H9 (cell line): ENCODE data around the gene FRRS1. TPM values are rescaled to one million over a fixed set of nuclear protein-coding genes. Genes with fewer than 3 reads are reported as not detected.

Experiments
- DNase-seq: peaks from one replicate; pipeline ENCODE4 v3.0.0-alpha.2; 2017
- H2AFZ ChIP-seq: one replicate; pipeline ENCODE4 v1.6.1; 2013; ENCODE audit warnings: mild to moderate bottlenecking, low read length, control low read depth, moderate library complexity
- H2AK5ac ChIP-seq: 2 replicates; pipeline ENCODE4 v1.6.1; 2013; ENCODE audit warnings: low read length, control low read depth, mixed read lengths; ENCODE audit not compliant: insufficient read length
- H2BK120ac ChIP-seq: one replicate; pipeline ENCODE4 v1.6.1; 2013; ENCODE audit warnings: low read depth, mild to moderate bottlenecking, low read length, control low read depth, inconsistent platforms; ENCODE audit not compliant: poor library complexity, severe bottlenecking
- H2BK12ac ChIP-seq: 2 replicates; pipeline ENCODE4 v1.6.1; 2013; ENCODE audit warnings: low read length, control low read depth, mixed read lengths, low read depth; ENCODE audit not compliant: insufficient read length
- H2BK15ac ChIP-seq: 2 replicates; pipeline ENCODE4 v1.6.1; 2013; ENCODE audit warnings: low read depth, low read length, control low read depth
- H2BK20ac ChIP-seq: one replicate; pipeline ENCODE4 v1.6.1; 2013; ENCODE audit warnings: low read depth, mild to moderate bottlenecking, low read length, control low read depth, inconsistent platforms; ENCODE audit not compliant: poor library complexity, severe bottlenecking
- H2BK5ac ChIP-seq: 2 replicates; pipeline ENCODE4 v1.6.1; 2013; ENCODE audit warnings: low read length, control low read depth, mixed read lengths; ENCODE audit not compliant: insufficient read length
- H3K14ac ChIP-seq: 2 replicates; pipeline ENCODE4 v1.6.1; 2013; ENCODE audit warnings: low read length, control low read depth; ENCODE audit not compliant: insufficient read depth
- H3K18ac ChIP-seq: 2 replicates; pipeline ENCODE4 v1.6.1; 2013; ENCODE audit warnings: low read depth, mild to moderate bottlenecking, mixed read lengths, low read length, control low read depth; ENCODE audit not compliant: insufficient read length
- H3K23ac ChIP-seq: 2 replicates; pipeline ENCODE4 v1.6.1; 2013; ENCODE audit warnings: low read length, control low read depth, mixed read lengths, low read depth; ENCODE audit not compliant: insufficient read length
- H3K23me2 ChIP-seq: 2 replicates; pipeline ENCODE4 v1.6.1; 2013; ENCODE audit warnings: low read depth, mild to moderate bottlenecking, mixed read lengths, low read length, control low read depth; ENCODE audit not compliant: insufficient read length, poor library complexity, severe bottlenecking
- H3K27ac ChIP-seq: 2 replicates; pipeline ENCODE4 v1.5.1; 2013; ENCODE audit warnings: low read length, control low read depth, mixed read lengths, low read depth; ENCODE audit not compliant: insufficient read length
- H3K27me3 ChIP-seq: 2 replicates; pipeline ENCODE4 v1.6.1; 2013; ENCODE audit warnings: low read length, control low read depth, inconsistent platforms; ENCODE audit not compliant: insufficient read depth
- H3K4ac ChIP-seq: 2 replicates; pipeline ENCODE4 v1.6.1; 2013; ENCODE audit warnings: low read depth, mild to moderate bottlenecking, control low read depth, inconsistent platforms, low read length, moderate library complexity
- H3K4me1 ChIP-seq: 2 replicates; pipeline ENCODE4 v1.6.1; 2013; ENCODE audit warnings: low read length, control low read depth, inconsistent platforms; ENCODE audit not compliant: insufficient read depth
- H3K4me2 ChIP-seq: 2 replicates; pipeline ENCODE4 v1.6.1; 2013; ENCODE audit warnings: low read length, control low read depth, mixed read lengths; ENCODE audit not compliant: insufficient read length, insufficient read depth
- H3K56ac ChIP-seq: 2 replicates; pipeline ENCODE4 v1.6.1; 2013; ENCODE audit warnings: low read depth, mild to moderate bottlenecking, mixed read lengths, low read length, control low read depth; ENCODE audit not compliant: insufficient read length
- H3K79me1 ChIP-seq: 2 replicates; pipeline ENCODE4 v1.6.1; 2013; ENCODE audit warnings: low read depth, mild to moderate bottlenecking, moderate library complexity, low read length, control low read depth, inconsistent platforms; ENCODE audit not compliant: insufficient read depth, poor library complexity, severe bottlenecking
- H3K79me2 ChIP-seq: 2 replicates; pipeline ENCODE4 v1.6.1; 2013; ENCODE audit warnings: low read length, control low read depth, inconsistent platforms; ENCODE audit not compliant: insufficient read depth
- H3K9ac ChIP-seq: 2 replicates; pipeline ENCODE4 v1.6.1; 2013; ENCODE audit warnings: low read length, control low read depth, mixed read lengths; ENCODE audit not compliant: insufficient read length; ENCODE audit errors: extremely low read depth
- H3K9me3 ChIP-seq: one replicate; pipeline ENCODE4 v1.6.1; 2013; ENCODE audit warnings: low read depth, low read length, inconsistent platforms; ENCODE audit not compliant: control insufficient read depth
- H3T11ph ChIP-seq: one replicate; pipeline ENCODE4 v1.6.1; 2013; ENCODE audit warnings: mild to moderate bottlenecking, low read length, control low read depth, inconsistent platforms
- H4K20me1 ChIP-seq: one replicate; pipeline ENCODE4 v1.6.1; 2013; ENCODE audit not compliant: control insufficient read depth, insufficient read length, insufficient read depth
- H4K5ac ChIP-seq: 2 replicates; pipeline ENCODE4 v1.6.1; 2013; ENCODE audit warnings: low read depth, mild to moderate bottlenecking, mixed read lengths, low read length, control low read depth; ENCODE audit not compliant: insufficient read length
- H4K8ac ChIP-seq: replicated peaks from 2 replicates; pipeline ENCODE4 v1.6.1; 2013; ENCODE audit warnings: low read length, control low read depth, mixed read lengths, low read depth; ENCODE audit not compliant: insufficient read length
- H4K91ac ChIP-seq: 2 replicates; pipeline ENCODE4 v1.6.1; 2013; ENCODE audit warnings: low read depth, mild to moderate bottlenecking, moderate library complexity, mixed read lengths, low read length, control low read depth; ENCODE audit not compliant: insufficient read length
- H3K27ac Mint-ChIP-seq, 3 experiments: 2 replicates in 2 of 3; 3 replicates in 1 of 3; pipeline ENCODE4 v1.8.0; 2020 to 2021; ENCODE audit warnings: mixed read lengths in 3 of 3, mild to moderate bottlenecking in 1 of 3, moderate library complexity in 1 of 3
- H3K27me3 Mint-ChIP-seq: 2 replicates; pipeline ENCODE4 v1.8.0; 2021; ENCODE audit warnings: low read depth, mild to moderate bottlenecking, moderate library complexity, mixed read lengths
- H3K36me3 Mint-ChIP-seq, 3 experiments: 2 replicates in 2 of 3; 3 replicates in 1 of 3; pipeline ENCODE4 v1.8.0; 2020 to 2021; ENCODE audit warnings: low read depth in 3 of 3, mixed read lengths in 3 of 3; ENCODE audit not compliant: insufficient read depth in 1 of 3
- H3K4me1 Mint-ChIP-seq, 2 experiments: 2 replicates each; pipeline ENCODE4 v1.8.0; 2020; ENCODE audit warnings: mixed read lengths in 2 of 2
- H3K4me3 Mint-ChIP-seq, 2 experiments: 2 replicates in 1 of 2; 3 replicates in 1 of 2; pipeline ENCODE4 v1.8.0; 2020 to 2021; ENCODE audit warnings: mild to moderate bottlenecking in 2 of 2, mixed read lengths in 2 of 2, moderate library complexity in 1 of 2
- H3K9me3 Mint-ChIP-seq, 2 experiments: 2 replicates in 1 of 2; 3 replicates in 1 of 2; pipeline ENCODE4 v1.8.0; 2020; ENCODE audit warnings: mild to moderate bottlenecking in 2 of 2, mixed read lengths in 2 of 2, moderate library complexity in 1 of 2
- CTCF ChIP-seq: fragments of 200-600 bp; sonication (generic); conservative IDR thresholded peaks from 3 replicates; pipeline ENCODE4 v1.8.0; 2021; ENCODE audit warnings: antibody characterized with exemption, mild to moderate bottlenecking
- WGBS: extraction: QIAGEN DNeasy Blood & Tissue Kit; methylation state at CpG from one replicate; pipeline ENCODE4 v1.1.7; 2013; ENCODE audit warnings: missing lambda C conversion rate, low lambda C conversion rate, mixed read lengths; ENCODE audit not compliant: insufficient read length; ENCODE audit errors: extremely low coverage; 5-methylcytosine and 5-hydroxymethylcytosine counted together
- total RNA-seq: library from RNA; stranded (reverse); gene quantifications from 2 replicates; pipeline ENCODE4 v1.2.1, GENCODE V29; 2021

The FRRS1 gene
- total RNA-seq, 1 experiment from 2014 or later, result 5.6 TPM

DNA sequence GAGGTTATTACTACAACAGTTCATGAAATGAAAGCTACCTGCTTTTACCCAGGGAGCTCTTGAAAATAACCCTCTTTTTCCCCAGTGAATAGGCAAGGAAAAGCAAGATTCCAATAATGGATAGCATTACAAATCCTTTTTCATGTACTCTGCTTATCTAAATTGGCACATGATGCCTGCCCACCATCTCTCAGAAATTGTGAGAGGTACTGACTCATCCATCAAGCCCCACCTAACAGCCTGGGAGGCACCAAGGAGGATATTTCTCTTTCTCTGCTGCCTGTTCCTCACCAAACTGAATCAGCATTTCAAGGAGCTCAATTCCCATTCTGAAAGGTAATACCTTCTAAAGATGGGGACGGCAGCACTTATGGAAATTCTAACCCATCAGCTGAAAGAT, 86.2 kb downstream of the FRRS1 start:
- H4K20me1 ChIP-seq, result no peaks in the 10 kb centered on the region
- H4K91ac ChIP-seq, result no peak overlapping the region
- no peak for DNase-seq
- Mint-ChIP-seq H3K27ac (no peak overlapping the region), H3K9me3 (no peaks in the 10 kb centered on the region), H3K4me3 (no peak overlapping the region), H3K36me3 (no peaks in the 10 kb centered on the region), H3K27me3 (no peaks in the 10 kb centered on the region), H3K4me1 (peaks cover 3 to 6% of the 10 kb centered on the region in 2 experiments)
- no peak overlapping the region for H3T11ph ChIP-seq
- H3K27me3 ChIP-seq, result no peaks in the 10 kb centered on the region
- H3K79me1 ChIP-seq, result no peaks in the 10 kb centered on the region
- WGBS, result no CpG with 5 or more reads among the region's 1 CpG
- H3K4me2 ChIP-seq, result no peak overlapping the region
- H3K9ac ChIP-seq, result no peak overlapping the region
- H2AK5ac ChIP-seq, result no peak overlapping the region
- no peak overlapping the region for H3K18ac ChIP-seq
- H3K23ac ChIP-seq, result no peak overlapping the region
- no peak overlapping the region for H2AFZ ChIP-seq
- no peak overlapping the region for H3K14ac ChIP-seq
- H2BK120ac ChIP-seq, result no peak overlapping the region
- H2BK15ac ChIP-seq, result no peak overlapping the region
- H4K5ac ChIP-seq, result no peak overlapping the region
- H3K4ac ChIP-seq, result no peak overlapping the region
- no peak overlapping the region for H2BK20ac ChIP-seq
- H3K9me3 ChIP-seq, result no peaks in the 10 kb centered on the region
- H3K56ac ChIP-seq, result no peak overlapping the region
- no peak overlapping the region for H3K27ac ChIP-seq
- H4K8ac ChIP-seq, result no peak overlapping the region
- no peak overlapping the region for H2BK12ac ChIP-seq
- no peaks in the 10 kb centered on the region for H3K4me1 ChIP-seq
- no peak for TF ChIP-seq CTCF
- no peaks in the 10 kb centered on the region for H3K79me2 ChIP-seq
- no peak overlapping the region for H2BK5ac ChIP-seq
- H3K23me2 ChIP-seq, result no peaks in the 10 kb centered on the region
